HG03135 (cell line): ENCODE data around the gene RNF7.
"Not testable (repeated sequence)": the region's sequence is repeated elsewhere in the genome, so short reads cannot be mapped to it uniquely, and the experiment has no call there.

ENCODE experiments used
- ATAC-seq: cut with Tn5 transposase; IDR thresholded peaks from one replicate; pipeline ENCODE4 v1.9.1; 2021; ENCODE audit warnings: mild to moderate bottlenecking, moderate library complexity; ENCODE audit not compliant: unreplicated experiment

RNF7 gene

DNA sequence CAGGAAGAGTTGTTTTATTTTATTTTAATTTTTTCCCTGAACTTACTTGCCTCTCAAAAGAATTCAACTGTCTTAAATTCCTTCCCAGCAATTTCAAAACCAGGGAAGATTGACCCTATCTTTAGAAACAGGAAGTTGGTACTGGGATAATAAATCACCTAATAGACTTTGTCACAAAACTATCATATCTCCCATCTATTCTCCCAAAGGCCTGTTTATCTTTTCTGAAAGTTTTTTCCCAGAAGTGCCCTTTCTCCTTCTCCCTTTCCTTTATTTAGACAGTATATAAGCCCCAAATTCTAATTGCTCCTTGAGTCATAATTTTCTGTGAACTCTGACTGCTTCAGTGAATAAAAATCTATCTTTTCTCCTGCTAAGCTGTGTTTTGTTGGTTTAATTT lies 2.9 kb upstream of the RNF7 start:
- ATAC-seq: no peak

- ATAC-seq: no peak
These were observed 2.2 kb upstream of the RNF7 start for GRCh38 chr3:141735770-141736465.

- ATAC-seq: no peak
These were observed 1.0 kb upstream of the RNF7 start for GRCh38 chr3:141737093-141737492.

- ATAC-seq: no peak
These were observed 448 bp upstream of the RNF7 start for GRCh38 chr3:141737678-141738021.

DNA sequence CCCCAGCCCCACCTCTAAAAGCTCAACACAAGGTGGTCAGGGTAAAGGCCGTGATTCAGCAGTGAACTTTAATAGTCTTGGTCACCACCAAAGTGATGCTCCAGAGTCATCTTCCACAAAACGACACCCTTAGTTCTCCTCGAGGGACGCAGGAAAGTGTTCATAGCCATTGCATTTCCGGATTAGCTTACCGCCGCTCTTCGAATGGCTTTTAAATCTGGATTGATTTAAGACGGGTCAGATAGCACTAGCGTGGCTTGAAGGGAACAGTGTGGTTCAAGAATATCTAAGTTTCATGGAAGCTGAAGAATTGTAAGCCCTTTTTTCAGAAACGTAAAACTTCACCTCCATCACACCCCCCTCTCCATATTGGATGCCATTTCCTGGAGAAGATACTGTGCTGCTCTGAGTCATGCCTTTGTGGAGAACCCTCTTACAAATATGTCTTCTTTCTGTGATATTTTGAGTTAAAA lies 829 bp downstream of the RNF7 start:
- ATAC-seq: no peak

DNA sequence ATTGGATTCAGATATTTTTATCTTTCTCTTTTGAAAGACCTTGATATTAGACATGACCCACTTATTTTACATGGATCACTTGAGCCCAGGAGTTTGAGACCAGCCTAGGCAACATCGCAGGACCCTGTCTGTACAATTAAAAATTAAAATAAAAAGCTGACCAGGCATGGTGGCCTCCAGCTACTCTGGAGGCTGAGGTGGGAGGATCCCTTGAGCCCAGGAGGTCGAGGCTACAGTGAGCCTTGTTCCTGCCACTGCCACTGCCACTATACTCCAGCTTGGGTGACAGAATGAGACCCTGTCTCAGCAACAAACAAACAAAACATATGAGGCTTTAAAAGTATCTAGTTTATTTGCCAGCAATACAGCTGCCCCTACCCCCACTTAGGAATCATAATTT lies 1.6 kb downstream of the RNF7 start:
- no peak for ATAC-seq

GRCh38 chr3:141740349-141740748 lies 2.3 kb downstream of the RNF7 start:
- no peak for ATAC-seq

DNA sequence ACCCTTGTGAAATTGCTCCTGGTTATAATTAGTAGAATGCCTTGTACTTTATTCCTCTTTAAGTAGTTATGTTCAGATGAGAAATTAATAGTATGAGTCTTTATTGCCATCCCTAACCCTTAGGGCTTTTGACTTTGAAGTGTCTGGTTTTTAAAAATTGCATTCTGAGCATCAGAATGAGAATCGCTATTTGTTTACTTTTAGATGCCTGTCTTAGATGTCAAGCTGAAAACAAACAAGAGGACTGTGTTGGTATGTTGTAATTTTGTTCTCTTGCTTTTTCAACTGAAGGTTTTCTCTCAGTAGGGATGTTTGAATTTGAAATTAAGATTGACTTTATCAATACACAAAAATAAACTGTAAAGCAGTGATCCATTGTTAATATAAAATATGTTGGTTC lies 5.2 kb downstream of the RNF7 start:
- ATAC-seq: no peak

GRCh38 chr3:141746962-141747361 lies 8.9 kb downstream of the RNF7 start:
- ATAC-seq: no peak

- no peak for ATAC-seq
These were observed 15.3 kb downstream of the RNF7 start for GRCh38 chr3:141753399-141753798.

GRCh38 chr3:141754032-141754431 lies 15.9 kb downstream of the RNF7 start:
- no peak for ATAC-seq

- ATAC-seq: not testable (repeated sequence)
These were observed 24.5 kb downstream of the RNF7 start for GRCh38 chr3:141762552-141762951.

DNA sequence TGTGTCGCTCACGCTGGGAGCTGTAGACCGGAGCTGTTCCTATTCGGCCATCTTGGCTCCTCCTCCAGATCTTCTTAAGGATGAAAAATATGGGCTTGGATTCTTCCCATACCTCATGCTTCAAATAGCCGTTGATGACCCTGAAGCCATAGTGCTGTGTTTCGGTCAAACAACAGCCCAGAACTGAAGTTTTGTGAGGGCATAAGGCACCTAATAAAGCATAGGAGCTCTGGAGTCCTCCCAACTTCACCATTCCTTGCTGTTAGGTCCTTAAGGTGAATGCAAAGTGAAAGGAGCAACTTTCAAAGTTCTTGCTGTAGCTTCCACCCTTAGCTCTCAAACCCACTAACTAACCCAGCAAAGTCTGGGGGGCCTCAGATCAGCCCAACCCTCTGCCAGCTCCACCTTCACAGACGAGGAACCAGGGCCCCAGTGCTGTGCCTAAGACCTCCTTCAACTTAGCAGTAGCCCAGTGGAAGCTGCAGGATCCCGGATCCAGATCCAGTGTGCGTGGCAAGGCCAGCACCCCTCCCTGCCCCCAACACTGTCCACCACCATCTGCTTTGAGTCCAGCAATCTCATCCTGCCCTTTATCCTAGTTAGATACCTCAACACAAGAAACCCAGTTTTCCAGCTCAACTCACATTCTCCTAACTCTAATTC lies 25.1 kb downstream of the RNF7 start, which contains the start of gene GRK7:
Gene GRK7, plus strand, starts transcription at position 321 of the 663 bp plus-strand sequence. CDS start 14,877 bp downstream, outside the sequence.
- ATAC-seq: no peak

DNA sequence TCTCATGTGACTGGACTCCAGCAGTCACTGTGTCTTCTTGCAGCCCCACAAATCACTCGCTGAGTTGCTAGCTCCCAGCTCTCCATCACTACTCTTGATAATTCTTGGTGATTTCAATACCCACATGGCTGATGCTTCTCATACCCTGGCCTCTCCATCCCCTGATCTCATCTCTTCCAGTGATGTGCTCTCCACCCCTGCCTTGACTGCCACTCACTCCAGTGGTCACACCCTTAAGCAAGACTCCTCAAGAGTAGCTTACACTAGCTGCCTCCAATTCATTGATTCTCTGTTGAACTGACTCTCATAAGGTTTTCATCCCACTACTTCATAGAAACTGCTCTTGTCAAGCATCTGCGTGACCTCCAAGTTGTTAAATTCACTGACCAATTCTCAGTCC lies 25.9 kb downstream of the RNF7 start:
- ATAC-seq: no peak

GRCh38 chr3:141764465-141764864 lies 26.4 kb downstream of the RNF7 start:
- ATAC-seq: no peak

- no peak for ATAC-seq
These were observed 26.9 kb downstream of the RNF7 start for GRCh38 chr3:141764986-141765385.

GRCh38 chr3:141767066-141767465 lies 29.0 kb downstream of the RNF7 start:
- ATAC-seq: no peak

- no peak for ATAC-seq
These were observed 31.3 kb downstream of the RNF7 start for GRCh38 chr3:141769221-141769894.

DNA sequence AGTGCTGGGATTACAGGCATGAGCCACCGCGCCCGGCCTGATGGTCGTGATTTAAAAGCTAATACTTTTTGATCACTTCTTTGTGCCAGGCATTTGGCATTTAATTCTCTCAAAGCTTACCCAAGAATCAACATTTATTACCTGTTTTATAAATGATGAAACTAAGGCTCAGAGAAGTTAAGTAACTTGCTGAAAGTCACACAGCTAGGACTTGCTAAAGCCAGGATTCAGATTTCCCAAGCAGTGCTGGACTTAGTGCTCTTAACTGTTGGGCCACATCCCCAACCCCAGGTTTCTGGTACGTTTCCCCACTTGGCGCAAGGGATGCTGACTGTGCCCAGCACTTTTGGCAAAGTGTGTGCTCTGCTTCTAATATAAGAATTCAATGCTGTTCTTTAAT lies 35.6 kb downstream of the RNF7 start:
- no peak for ATAC-seq

DNA sequence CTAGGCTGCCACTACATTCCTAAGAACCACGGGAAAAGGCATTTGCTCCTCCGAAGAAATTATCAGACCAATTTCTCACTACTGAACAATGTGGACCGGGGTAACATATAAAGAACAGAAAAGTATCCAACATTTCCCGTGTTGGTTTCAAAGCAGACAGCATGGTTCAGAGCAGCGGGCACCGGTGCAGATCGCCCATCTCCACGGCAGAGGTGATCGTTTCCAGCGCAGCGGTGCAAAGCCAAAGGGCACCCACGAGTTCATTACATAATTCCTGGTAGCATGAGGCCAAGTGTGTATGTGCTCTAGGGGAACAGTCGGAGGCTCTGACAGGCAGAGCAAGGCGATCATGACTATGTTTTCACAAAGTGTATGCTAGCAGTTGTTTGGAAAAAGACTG lies 38.3 kb downstream of the RNF7 start:
- ATAC-seq: no peak

- ATAC-seq: no peak
These were observed 38.8 kb downstream of the RNF7 start for GRCh38 chr3:141776885-141777284.
